HepG2 (cell line): ENCODE measurements around the gene SAYSD1. TPM values are rescaled to one million over a fixed set of nuclear protein-coding genes. Genes with fewer than 3 reads are reported as not detected.

ENCODE experiments used
- ATAC-seq: fragments of 200-7000 bp; cut with Tn5 transposase; 3 replicates; pipeline ENCODE4 v1.9.1; 2020; ENCODE audit warnings: mild to moderate bottlenecking, moderate library complexity
- BruUV-seq: library from RNA; stranded (reverse); fragments of 400-500 nt; replicated peaks from 2 replicates; lab custom pipeline; 2021; lab: Mats Ljungman, UMichigan
- CTCF ChIA-PET: fragments of 300-600 bp; formaldehyde crosslinking; extraction: SDS; loops from one replicate; lab custom pipeline; 2021; ENCODE audit warnings: low total read pairs, inconsistent platforms, low intra/inter-chr PET ratio; lab: Yijun Ruan, JAX
- POLR2A ChIA-PET: fragments of 350-600 bp; sonication (Branson Sonifier 250); formaldehyde crosslinking; loops from one replicate; lab custom pipeline; 2020; ENCODE audit warnings: antibody characterized with exemption, inconsistent platforms; lab: Yijun Ruan, JAX
- DNase-seq: peaks from one replicate; pipeline ENCODE4 v3.0.0-alpha.2; 2015; ENCODE audit warnings: low spot score
- FAIRE-seq: peaks from 3 replicates; lab custom pipeline; 2011; peaks lifted over from hg19 to GRCh38; lab: Jason Lieb, UNC
- H2AFZ ChIP-seq: one replicate; pipeline ENCODE4 v1.6.1; 2011; ENCODE audit warnings: low read length, inconsistent platforms
- H3K27ac ChIP-seq: fragments of 300-600 bp; 3 replicates; pipeline ENCODE4 v1.8.0; 2011; ENCODE audit warnings: mixed run types, mild to moderate bottlenecking, mixed read lengths, low read length, inconsistent platforms; ENCODE audit not compliant: insufficient read depth; ENCODE audit errors: extremely low read length
- H3K27me3 ChIP-seq, 2 experiments: fragments of 200-600 bp in 1 of 2; 2 replicates in 1 of 2; 3 replicates in 1 of 2; pipeline versions ENCODE4 v1.6.0 to v1.8.0; 2011; ENCODE audit warnings: low read length in 2 of 2, mild to moderate bottlenecking in 2 of 2, moderate library complexity in 2 of 2, inconsistent platforms in 1 of 2; ENCODE audit not compliant: insufficient read depth in 2 of 2, control insufficient read depth in 1 of 2
- H3K36me3 ChIP-seq, 2 experiments: fragments of 200-600 bp in 1 of 2; replicated peaks in 1 of 2; 2 replicates in 1 of 2; 3 replicates in 1 of 2; pipeline versions ENCODE4 v1.5.1 to v1.8.0; 2011; ENCODE audit warnings: low read length in 2 of 2, inconsistent platforms in 1 of 2; ENCODE audit not compliant: insufficient read depth in 2 of 2, control insufficient read depth in 1 of 2
- H3K4me1 ChIP-seq: 2 replicates; pipeline ENCODE4 v1.5.1; 2012; ENCODE audit warnings: low read length, inconsistent platforms; ENCODE audit not compliant: insufficient read depth
- H3K4me2 ChIP-seq: 2 replicates; pipeline ENCODE4 v1.6.0; 2011; ENCODE audit warnings: low read depth, low read length, inconsistent platforms
- H3K4me3 ChIP-seq, 3 experiments: fragments of 200-600 bp in 1 of 3; sonication (generic), shearing (Covaris generic) in 1 of 3; replicated peaks in 1 of 3; 2 replicates each; pipeline ENCODE4 v1.5.1; 2011 to 2016; ENCODE audit warnings: low read length in 3 of 3, inconsistent platforms in 2 of 3, low read depth in 2 of 3, mild to moderate bottlenecking in 2 of 3, control low read depth in 1 of 3, mixed read lengths in 1 of 3; ENCODE audit not compliant: insufficient read depth in 1 of 3
- H3K79me2 ChIP-seq: one replicate; pipeline ENCODE4 v1.6.1; 2011; ENCODE audit warnings: low read length, inconsistent platforms; ENCODE audit not compliant: insufficient read depth
- H3K9ac ChIP-seq: 2 replicates; pipeline ENCODE4 v1.6.0; 2011; ENCODE audit warnings: mild to moderate bottlenecking, low read depth, low read length, inconsistent platforms; ENCODE audit not compliant: insufficient read depth
- H3K9me3 ChIP-seq: 2 replicates; pipeline ENCODE4 v1.5.1; 2012; ENCODE audit warnings: mild to moderate bottlenecking, low read length
- H4K20me1 ChIP-seq: 2 replicates; pipeline ENCODE4 v1.6.0; 2011; ENCODE audit warnings: inconsistent platforms, mild to moderate bottlenecking, low read length, moderate library complexity; ENCODE audit not compliant: insufficient read depth
- MIER3 ChIP-seq: IDR thresholded peaks from 2 replicates; pipeline ENCODE4 v1.6.1; 2016; ENCODE audit warnings: missing compliant biosample characterization, borderline replicate concordance
- SIX4 ChIP-seq: sonication (generic); formaldehyde crosslinking; IDR thresholded peaks from 2 replicates; pipeline ENCODE4 v1.4.0; 2020; ENCODE audit warnings: missing genetic modification reagents
- ZFP90 ChIP-seq: sonication (generic); formaldehyde crosslinking; IDR thresholded peaks from 2 replicates; pipeline ENCODE4 v1.8.0; 2022; ENCODE audit warnings: missing genetic modification reagents, mild to moderate bottlenecking, inconsistent platforms, borderline replicate concordance
- ZNF652 ChIP-seq: IDR thresholded peaks from 2 replicates; pipeline ENCODE4 v1.6.1; 2016; ENCODE audit warnings: low read depth, borderline replicate concordance
- ZNF709 ChIP-seq: sonication (generic); formaldehyde crosslinking; IDR thresholded peaks from 2 replicates; pipeline ENCODE4 v1.5.0; 2020; ENCODE audit warnings: mild to moderate bottlenecking, missing genetic modification reagents
- ZNF777 ChIP-seq: sonication (generic); formaldehyde crosslinking; IDR thresholded peaks from 2 replicates; pipeline ENCODE4 v1.4.0; 2020; ENCODE audit warnings: missing genetic modification reagents
- WGBS: methylation state at CpG from one replicate; pipeline ENCODE4 v1.1.6; 2017; ENCODE audit warnings: low lambda C conversion rate; 5-methylcytosine and 5-hydroxymethylcytosine counted together
- in situ Hi-C: cut with HindIII; loops from 2 replicates; pipeline ENCODE4 v1.10.0; 2017; ENCODE audit warnings: low pct_unique_long_range_greater_than_20kb; ENCODE audit not compliant: extremely low pct_ligation_motif_present
- intact Hi-C: fragments of 100-400 bp; cut with micrococcal nuclease; formaldehyde crosslinking; loops from one replicate; pipeline ENCODE4 v1.10.0; 2022; ENCODE audit not compliant: unreplicated experiment
- polyA plus RNA-seq, 8 experiments: library from polyadenylated mRNA; depleted of rRNA in 3 of 8; stranded (reverse) in 7 of 8; unstranded in 1 of 8; fragments of >200 nt; fragmentation: Illumina TruSeq in 4 of 8; extraction: Trizol in 4 of 8; gene quantifications; 2 replicates each; pipeline versions ENCODE4 v1.2.1 to v1.2.3, GENCODE V29; 2011 to 2016; ENCODE audit warnings: low read depth in 4 of 8, missing spikeins in 1 of 8, mixed read lengths in 1 of 8; ENCODE audit not compliant: insufficient read depth in 1 of 8
- total RNA-seq, 5 experiments: library from RNA; depleted of rRNA; stranded (reverse); fragments of >200 nt; fragmentation: Illumina TruSeq; extraction: Trizol; gene quantifications; 2 replicates each; pipeline ENCODE4 v1.2.3, GENCODE V29; 2016; ENCODE audit warnings: low read depth in 1 of 5
- TF ChIP-seq, protein P1 (sequence below): sonication (generic); formaldehyde crosslinking; IDR thresholded peaks from 2 replicates; pipeline ENCODE4 v1.9.0; 2021; ENCODE audit warnings: missing genetic modification reagents, borderline replicate concordance
- TF ChIP-seq, protein P2 (sequence below): conservative IDR thresholded peaks from 2 replicates; pipeline ENCODE4 v1.6.1; 2018; ENCODE audit warnings: missing genetic modification reagents
- TF ChIP-seq, protein P3 (sequence below): sonication (generic); formaldehyde crosslinking; conservative IDR thresholded peaks from 2 replicates; pipeline ENCODE4 v1.8.0; 2022; ENCODE audit warnings: mild to moderate bottlenecking, moderate library complexity, missing genetic modification reagents
- TF ChIP-seq, protein P4 (sequence below): sonication (generic); formaldehyde crosslinking; IDR thresholded peaks from 2 replicates; pipeline ENCODE4 v1.5.0; 2020; ENCODE audit warnings: mild to moderate bottlenecking, missing genetic modification reagents, borderline replicate concordance

The SAYSD1 gene
- total and polyA plus RNA-seq, 2 of the 13 experiments (the other 11 are each of a cell fraction or from before 2014, with no cell fraction given): 10.1 to 16.0 TPM

DNA sequence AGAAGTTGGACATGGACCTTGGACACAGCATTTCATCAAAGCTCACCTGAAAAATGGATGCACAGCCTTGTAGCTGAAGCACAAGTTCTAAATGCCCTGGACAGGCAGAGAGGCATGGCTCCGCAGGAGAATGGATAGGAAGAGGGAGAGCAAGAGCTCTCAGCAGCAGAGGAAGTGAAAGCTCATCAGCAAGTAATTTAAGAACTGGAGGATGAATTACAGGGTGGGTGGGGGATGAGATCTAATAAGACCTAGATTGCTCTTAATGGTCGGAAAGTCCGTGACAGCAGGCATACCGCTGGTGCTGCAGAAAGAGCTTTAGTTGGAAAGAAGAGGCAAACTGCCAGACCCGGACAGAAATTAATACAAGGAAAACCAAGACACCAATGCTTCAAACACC lies 37.3 kb upstream of the SAYSD1 start (continued):
- TF ChIP-seq, protein P1, sequence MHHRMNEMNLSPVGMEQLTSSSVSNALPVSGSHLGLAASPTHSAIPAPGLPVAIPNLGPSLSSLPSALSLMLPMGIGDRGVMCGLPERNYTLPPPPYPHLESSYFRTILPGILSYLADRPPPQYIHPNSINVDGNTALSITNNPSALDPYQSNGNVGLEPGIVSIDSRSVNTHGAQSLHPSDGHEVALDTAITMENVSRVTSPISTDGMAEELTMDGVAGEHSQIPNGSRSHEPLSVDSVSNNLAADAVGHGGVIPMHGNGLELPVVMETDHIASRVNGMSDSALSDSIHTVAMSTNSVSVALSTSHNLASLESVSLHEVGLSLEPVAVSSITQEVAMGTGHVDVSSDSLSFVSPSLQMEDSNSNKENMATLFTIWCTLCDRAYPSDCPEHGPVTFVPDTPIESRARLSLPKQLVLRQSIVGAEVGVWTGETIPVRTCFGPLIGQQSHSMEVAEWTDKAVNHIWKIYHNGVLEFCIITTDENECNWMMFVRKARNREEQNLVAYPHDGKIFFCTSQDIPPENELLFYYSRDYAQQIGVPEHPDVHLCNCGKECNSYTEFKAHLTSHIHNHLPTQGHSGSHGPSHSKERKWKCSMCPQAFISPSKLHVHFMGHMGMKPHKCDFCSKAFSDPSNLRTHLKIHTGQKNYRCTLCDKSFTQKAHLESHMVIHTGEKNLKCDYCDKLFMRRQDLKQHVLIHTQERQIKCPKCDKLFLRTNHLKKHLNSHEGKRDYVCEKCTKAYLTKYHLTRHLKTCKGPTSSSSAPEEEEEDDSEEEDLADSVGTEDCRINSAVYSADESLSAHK: no peak
- no peak for TF ChIP-seq MIER3 (CRISPR knock-in tag)
- TF ChIP-seq ZNF777 (CRISPR knock-in tag): no peak
- TF ChIP-seq, protein P2, sequence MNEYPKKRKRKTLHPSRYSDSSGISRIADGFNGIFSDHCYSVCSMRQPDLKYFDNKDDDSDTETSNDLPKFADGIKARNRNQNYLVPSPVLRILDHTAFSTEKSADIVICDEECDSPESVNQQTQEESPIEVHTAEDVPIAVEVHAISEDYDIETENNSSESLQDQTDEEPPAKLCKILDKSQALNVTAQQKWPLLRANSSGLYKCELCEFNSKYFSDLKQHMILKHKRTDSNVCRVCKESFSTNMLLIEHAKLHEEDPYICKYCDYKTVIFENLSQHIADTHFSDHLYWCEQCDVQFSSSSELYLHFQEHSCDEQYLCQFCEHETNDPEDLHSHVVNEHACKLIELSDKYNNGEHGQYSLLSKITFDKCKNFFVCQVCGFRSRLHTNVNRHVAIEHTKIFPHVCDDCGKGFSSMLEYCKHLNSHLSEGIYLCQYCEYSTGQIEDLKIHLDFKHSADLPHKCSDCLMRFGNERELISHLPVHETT: no peak
- TF ChIP-seq ZNF709 (CRISPR knock-in tag): no peak

DNA sequence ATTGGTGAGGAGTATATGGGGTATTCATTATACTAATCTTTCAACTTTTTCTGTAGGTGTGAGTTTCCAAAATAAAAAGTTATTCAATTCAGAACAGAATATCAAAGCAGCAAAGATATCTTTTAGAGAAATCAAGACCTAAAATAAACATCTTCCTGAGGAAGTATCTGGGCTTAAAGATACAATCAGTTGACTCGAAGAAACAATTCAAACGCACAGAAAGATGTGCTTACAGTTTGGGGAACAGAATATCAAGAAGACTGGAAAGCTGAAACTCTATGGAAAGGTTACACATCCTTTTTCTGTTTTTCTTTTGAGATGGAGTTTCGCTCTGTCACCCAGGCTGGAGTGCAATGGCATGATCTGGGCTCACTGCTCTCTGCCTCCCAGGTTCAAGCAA lies 36.2 kb upstream of the SAYSD1 start:
- no peaks in the 10 kb centered on the region for H3K9me3 ChIP-seq
- H3K36me3 ChIP-seq: no peaks in the 10 kb centered on the region
- 7% methylated on average over 3 of the region's 3 CpGs for WGBS
- H3K4me1 ChIP-seq: no peaks in the 10 kb centered on the region
- intact Hi-C loops (no loop called here), in situ Hi-C loops (no loop called here)
- H3K4me2 ChIP-seq: no peak overlapping the region
- FAIRE-seq (no peak), ATAC-seq (no peak), DNase-seq (no peak)
- no peak overlapping the region for H2AFZ ChIP-seq
- BruUV-seq: no TSS peak
- no peak overlapping the region for H3K27ac ChIP-seq
- 0 out of 5 replicates have a peak, but pooled peaks cover 0 to 5% of the 10 kb centered on the region in 2 experiments for H3K27me3 ChIP-seq
- H3K4me3 ChIP-seq: no peak overlapping the region
- CTCF ChIA-PET: no interaction called here
- POLR2A ChIA-PET: no interaction called here
- H4K20me1 ChIP-seq: no peaks in the 10 kb centered on the region
- no peaks in the 10 kb centered on the region for H3K79me2 ChIP-seq
- no peak overlapping the region for H3K9ac ChIP-seq
- TF ChIP-seq ZFP90 (CRISPR knock-in tag): no peak
- TF ChIP-seq, protein P3, sequence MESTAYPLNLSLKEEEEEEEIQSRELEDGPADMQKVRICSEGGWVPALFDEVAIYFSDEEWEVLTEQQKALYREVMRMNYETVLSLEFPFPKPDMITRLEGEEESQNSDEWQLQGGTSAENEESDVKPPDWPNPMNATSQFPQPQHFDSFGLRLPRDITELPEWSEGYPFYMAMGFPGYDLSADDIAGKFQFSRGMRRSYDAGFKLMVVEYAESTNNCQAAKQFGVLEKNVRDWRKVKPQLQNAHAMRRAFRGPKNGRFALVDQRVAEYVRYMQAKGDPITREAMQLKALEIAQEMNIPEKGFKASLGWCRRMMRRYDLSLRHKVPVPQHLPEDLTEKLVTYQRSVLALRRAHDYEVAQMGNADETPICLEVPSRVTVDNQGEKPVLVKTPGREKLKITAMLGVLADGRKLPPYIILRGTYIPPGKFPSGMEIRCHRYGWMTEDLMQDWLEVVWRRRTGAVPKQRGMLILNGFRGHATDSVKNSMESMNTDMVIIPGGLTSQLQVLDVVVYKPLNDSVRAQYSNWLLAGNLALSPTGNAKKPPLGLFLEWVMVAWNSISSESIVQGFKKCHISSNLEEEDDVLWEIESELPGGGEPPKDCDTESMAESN: no peak
- TF ChIP-seq, protein P4, sequence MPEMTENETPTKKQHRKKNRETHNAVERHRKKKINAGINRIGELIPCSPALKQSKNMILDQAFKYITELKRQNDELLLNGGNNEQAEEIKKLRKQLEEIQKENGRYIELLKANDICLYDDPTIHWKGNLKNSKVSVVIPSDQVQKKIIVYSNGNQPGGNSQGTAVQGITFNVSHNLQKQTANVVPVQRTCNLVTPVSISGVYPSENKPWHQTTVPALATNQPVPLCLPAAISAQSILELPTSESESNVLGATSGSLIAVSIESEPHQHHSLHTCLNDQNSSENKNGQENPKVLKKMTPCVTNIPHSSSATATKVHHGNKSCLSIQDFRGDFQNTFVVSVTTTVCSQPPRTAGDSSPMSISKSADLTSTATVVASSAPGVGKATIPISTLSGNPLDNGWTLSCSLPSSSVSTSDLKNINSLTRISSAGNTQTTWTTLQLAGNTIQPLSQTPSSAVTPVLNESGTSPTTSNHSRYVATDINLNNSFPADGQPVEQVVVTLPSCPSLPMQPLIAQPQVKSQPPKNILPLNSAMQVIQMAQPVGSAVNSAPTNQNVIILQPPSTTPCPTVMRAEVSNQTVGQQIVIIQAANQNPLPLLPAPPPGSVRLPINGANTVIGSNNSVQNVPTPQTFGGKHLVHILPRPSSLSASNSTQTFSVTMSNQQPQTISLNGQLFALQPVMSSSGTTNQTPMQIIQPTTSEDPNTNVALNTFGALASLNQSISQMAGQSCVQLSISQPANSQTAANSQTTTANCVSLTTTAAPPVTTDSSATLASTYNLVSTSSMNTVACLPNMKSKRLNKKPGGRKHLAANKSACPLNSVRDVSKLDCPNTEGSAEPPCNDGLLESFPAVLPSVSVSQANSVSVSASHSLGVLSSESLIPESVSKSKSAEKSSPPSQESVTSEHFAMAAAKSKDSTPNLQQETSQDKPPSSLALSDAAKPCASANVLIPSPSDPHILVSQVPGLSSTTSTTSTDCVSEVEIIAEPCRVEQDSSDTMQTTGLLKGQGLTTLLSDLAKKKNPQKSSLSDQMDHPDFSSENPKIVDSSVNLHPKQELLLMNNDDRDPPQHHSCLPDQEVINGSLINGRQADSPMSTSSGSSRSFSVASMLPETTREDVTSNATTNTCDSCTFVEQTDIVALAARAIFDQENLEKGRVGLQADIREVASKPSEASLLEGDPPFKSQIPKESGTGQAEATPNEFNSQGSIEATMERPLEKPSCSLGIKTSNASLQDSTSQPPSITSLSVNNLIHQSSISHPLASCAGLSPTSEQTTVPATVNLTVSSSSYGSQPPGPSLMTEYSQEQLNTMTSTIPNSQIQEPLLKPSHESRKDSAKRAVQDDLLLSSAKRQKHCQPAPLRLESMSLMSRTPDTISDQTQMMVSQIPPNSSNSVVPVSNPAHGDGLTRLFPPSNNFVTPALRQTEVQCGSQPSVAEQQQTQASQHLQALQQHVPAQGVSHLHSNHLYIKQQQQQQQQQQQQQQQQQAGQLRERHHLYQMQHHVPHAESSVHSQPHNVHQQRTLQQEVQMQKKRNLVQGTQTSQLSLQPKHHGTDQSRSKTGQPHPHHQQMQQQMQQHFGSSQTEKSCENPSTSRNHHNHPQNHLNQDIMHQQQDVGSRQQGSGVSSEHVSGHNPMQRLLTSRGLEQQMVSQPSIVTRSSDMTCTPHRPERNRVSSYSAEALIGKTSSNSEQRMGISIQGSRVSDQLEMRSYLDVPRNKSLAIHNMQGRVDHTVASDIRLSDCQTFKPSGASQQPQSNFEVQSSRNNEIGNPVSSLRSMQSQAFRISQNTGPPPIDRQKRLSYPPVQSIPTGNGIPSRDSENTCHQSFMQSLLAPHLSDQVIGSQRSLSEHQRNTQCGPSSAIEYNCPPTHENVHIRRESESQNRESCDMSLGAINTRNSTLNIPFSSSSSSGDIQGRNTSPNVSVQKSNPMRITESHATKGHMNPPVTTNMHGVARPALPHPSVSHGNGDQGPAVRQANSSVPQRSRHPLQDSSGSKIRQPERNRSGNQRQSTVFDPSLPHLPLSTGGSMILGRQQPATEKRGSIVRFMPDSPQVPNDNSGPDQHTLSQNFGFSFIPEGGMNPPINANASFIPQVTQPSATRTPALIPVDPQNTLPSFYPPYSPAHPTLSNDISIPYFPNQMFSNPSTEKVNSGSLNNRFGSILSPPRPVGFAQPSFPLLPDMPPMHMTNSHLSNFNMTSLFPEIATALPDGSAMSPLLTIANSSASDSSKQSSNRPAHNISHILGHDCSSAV: no peak
- no peak for TF ChIP-seq SIX4 (CRISPR knock-in tag)
- TF ChIP-seq ZNF652 (CRISPR knock-in tag): no peak
